Loucy (cell line): Measurements from ENCODE around the gene ZNF765.

ENCODE experiments used
- H2AFZ ChIP-seq: fragments of 200-600 bp; sonication (generic); 2 replicates; pipeline ENCODE4 v1.6.0; 2016; ENCODE audit warnings: antibody characterized with exemption, mild to moderate bottlenecking, low read length, moderate library complexity
- H3F3A ChIP-seq: fragments of 200-600 bp; 2 replicates; pipeline ENCODE4 v1.6.0; 2016; ENCODE audit warnings: antibody characterized with exemption, low read depth, mild to moderate bottlenecking
- H3K27me3 ChIP-seq: fragments of 200-600 bp; sonication (generic); 2 replicates; pipeline ENCODE4 v1.6.1; 2014; ENCODE audit warnings: low read length, mild to moderate bottlenecking; ENCODE audit not compliant: insufficient read depth, poor library complexity, severe bottlenecking
- H3K36me3 ChIP-seq: fragments of 200-600 bp; sonication (generic); 2 replicates; pipeline ENCODE4 v1.6.1; 2016; ENCODE audit warnings: low read length; ENCODE audit not compliant: insufficient read depth
- H3K4me1 ChIP-seq: fragments of 200-600 bp; sonication (generic); 2 replicates; pipeline ENCODE4 v1.5.1; 2014; ENCODE audit warnings: low read length, mild to moderate bottlenecking; ENCODE audit not compliant: insufficient read depth, poor library complexity, severe bottlenecking
- H3K4me2 ChIP-seq: fragments of 200-600 bp; sonication (generic); 2 replicates; pipeline ENCODE4 v1.6.0; 2014; ENCODE audit warnings: antibody characterized with exemption, low read length, low read depth, mild to moderate bottlenecking; ENCODE audit not compliant: poor library complexity, severe bottlenecking
- H3K4me3 ChIP-seq: fragments of 200-600 bp; sonication (generic); 2 replicates; pipeline ENCODE4 v1.5.1; 2014; ENCODE audit warnings: low read length, mild to moderate bottlenecking, mixed read lengths; ENCODE audit not compliant: poor library complexity, severe bottlenecking
- H3K79me2 ChIP-seq: fragments of 200-600 bp; sonication (generic); 2 replicates; pipeline ENCODE4 v1.6.1; 2014; ENCODE audit warnings: low read length; ENCODE audit not compliant: insufficient read depth
- H3K9ac ChIP-seq: fragments of 200-600 bp; sonication (generic); 2 replicates; pipeline ENCODE4 v1.6.0; 2014; ENCODE audit warnings: mild to moderate bottlenecking, low read depth, low read length, moderate library complexity; ENCODE audit not compliant: poor library complexity, severe bottlenecking
- H3K9me2 ChIP-seq: fragments of 200-600 bp; sonication (generic); replicated peaks from 2 replicates; pipeline ENCODE4 v1.6.1; 2016; ENCODE audit warnings: low read depth, low read length, mixed read lengths
- H3K9me3 ChIP-seq: fragments of 200-600 bp; sonication (generic); 2 replicates; pipeline ENCODE4 v1.6.1; 2014; ENCODE audit warnings: mild to moderate bottlenecking, antibody characterized with exemption, low read length, low read depth; ENCODE audit not compliant: insufficient read depth
- H4K20me1 ChIP-seq: fragments of 200-600 bp; sonication (generic); 2 replicates; pipeline ENCODE4 v1.6.0; 2014; ENCODE audit warnings: antibody characterized with exemption, low read length, mild to moderate bottlenecking; ENCODE audit not compliant: insufficient read depth, poor library complexity, severe bottlenecking
- EZH2phosphoT487 ChIP-seq: fragments of 200-600 bp; IDR thresholded peaks from 2 replicates; pipeline ENCODE4 v1.6.1; 2018; ENCODE audit warnings: antibody characterized with exemption, mild to moderate bottlenecking, moderate library complexity, borderline replicate concordance
- TF ChIP-seq, protein P1 (sequence below): fragments of 200-600 bp; sonication (generic); conservative IDR thresholded peaks from 2 replicates; pipeline ENCODE4 v1.5.1; 2014; ENCODE audit warnings: mild to moderate bottlenecking, antibody characterized with exemption, low read length

Gene ZNF765

GRCh38 chr19:53374288-53374687 is 20.7 kb upstream of the ZNF765 start:
- Histone ChIP-seq H2AFZ (no peak overlapping the region), H3K9me2 (no peaks in the 10 kb centered on the region), H3K9ac (no peak overlapping the region), H3K4me3 (no peak overlapping the region), H3K79me2 (no peaks in the 10 kb centered on the region), H3K4me2 (no peak overlapping the region), H3K36me3 (peaks cover 11% of the 10 kb centered on the region; the same call in 1 of the 2 replicates), H3K9me3 (no peaks in the 10 kb centered on the region), H3K27me3 (no peaks in the 10 kb centered on the region), H3K4me1 (no peaks in the 10 kb centered on the region), H3F3A (no peaks in the 10 kb centered on the region), H4K20me1 (no peaks in the 10 kb centered on the region)
- TF ChIP-seq, protein P1, sequence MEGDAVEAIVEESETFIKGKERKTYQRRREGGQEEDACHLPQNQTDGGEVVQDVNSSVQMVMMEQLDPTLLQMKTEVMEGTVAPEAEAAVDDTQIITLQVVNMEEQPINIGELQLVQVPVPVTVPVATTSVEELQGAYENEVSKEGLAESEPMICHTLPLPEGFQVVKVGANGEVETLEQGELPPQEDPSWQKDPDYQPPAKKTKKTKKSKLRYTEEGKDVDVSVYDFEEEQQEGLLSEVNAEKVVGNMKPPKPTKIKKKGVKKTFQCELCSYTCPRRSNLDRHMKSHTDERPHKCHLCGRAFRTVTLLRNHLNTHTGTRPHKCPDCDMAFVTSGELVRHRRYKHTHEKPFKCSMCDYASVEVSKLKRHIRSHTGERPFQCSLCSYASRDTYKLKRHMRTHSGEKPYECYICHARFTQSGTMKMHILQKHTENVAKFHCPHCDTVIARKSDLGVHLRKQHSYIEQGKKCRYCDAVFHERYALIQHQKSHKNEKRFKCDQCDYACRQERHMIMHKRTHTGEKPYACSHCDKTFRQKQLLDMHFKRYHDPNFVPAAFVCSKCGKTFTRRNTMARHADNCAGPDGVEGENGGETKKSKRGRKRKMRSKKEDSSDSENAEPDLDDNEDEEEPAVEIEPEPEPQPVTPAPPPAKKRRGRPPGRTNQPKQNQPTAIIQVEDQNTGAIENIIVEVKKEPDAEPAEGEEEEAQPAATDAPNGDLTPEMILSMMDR: no peak
- TF ChIP-seq EZH2phosphoT487: no peak

- peaks cover 11% of the 10 kb centered on the region; the same call in 1 of the 2 replicates for H3K36me3 ChIP-seq
- no peaks in the 10 kb centered on the region for H3K79me2 ChIP-seq
- H3K9me2 ChIP-seq: no peaks in the 10 kb centered on the region
- no peaks in the 10 kb centered on the region for H3K27me3 ChIP-seq
- no peaks in the 10 kb centered on the region for H3K4me1 ChIP-seq
- no peaks in the 10 kb centered on the region for H3K9me3 ChIP-seq
- TF ChIP-seq EZH2phosphoT487: no peak
- TF ChIP-seq, protein P1: no peak
- no peaks in the 10 kb centered on the region for H3F3A ChIP-seq
- H4K20me1 ChIP-seq: no peaks in the 10 kb centered on the region
- no peak overlapping the region for H2AFZ ChIP-seq
- H3K9ac ChIP-seq: no peak overlapping the region
- H3K4me2 ChIP-seq: no peak overlapping the region
- no peak overlapping the region for H3K4me3 ChIP-seq
Measured at GRCh38 chr19:53374743-53375142, 20.2 kb upstream of the ZNF765 start.

GRCh38 chr19:53381376-53381775 is 13.6 kb upstream of the ZNF765 start:
- no peaks in the 10 kb centered on the region for H3K4me1 ChIP-seq
- H3K36me3 ChIP-seq: peaks cover 32% of the 10 kb centered on the region
- no peak overlapping the region for H2AFZ ChIP-seq
- H3F3A ChIP-seq: no peaks in the 10 kb centered on the region
- no peaks in the 10 kb centered on the region for H3K9me2 ChIP-seq
- no peaks in the 10 kb centered on the region for H3K27me3 ChIP-seq
- H3K9me3 ChIP-seq: peaks cover 22% of the 10 kb centered on the region; the same call in 1 of the 2 replicates
- no peak overlapping the region for H3K4me3 ChIP-seq
- H3K4me2 ChIP-seq: no peak overlapping the region
- TF ChIP-seq, protein P1: no peak
- TF ChIP-seq EZH2phosphoT487: no peak
- no peaks in the 10 kb centered on the region for H4K20me1 ChIP-seq
- no peak overlapping the region for H3K9ac ChIP-seq
- no peaks in the 10 kb centered on the region for H3K79me2 ChIP-seq
